ENCODE data around the gene GPBP1.

DNA sequence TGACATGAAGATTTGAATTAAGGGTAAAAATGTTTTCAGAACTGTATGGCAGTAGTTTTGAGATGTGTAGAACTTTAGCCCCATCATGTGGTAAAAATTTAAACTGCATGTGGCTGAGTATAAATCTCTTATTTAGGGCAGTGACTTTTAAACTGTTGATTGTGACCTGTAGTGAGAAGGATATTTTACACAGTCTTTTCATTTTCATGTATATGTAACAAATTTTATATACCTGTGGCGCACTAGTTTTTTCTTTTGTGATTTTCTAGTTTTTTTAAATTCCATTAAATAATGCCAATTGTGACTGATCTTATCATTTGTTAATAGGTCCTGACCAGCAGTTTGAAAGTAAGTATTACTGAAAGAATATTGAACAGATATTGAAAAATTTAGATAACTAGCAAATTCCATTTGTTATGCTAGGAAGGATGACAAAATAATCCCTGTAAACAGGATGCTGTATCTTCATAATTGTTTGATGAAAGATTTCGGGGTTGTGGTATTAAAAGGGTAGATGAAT lies 47.2 kb downstream of the GPBP1 start:
- no peak for TF ChIP-seq SP1 (CRISPR knock-in tag; IDR thresholded peaks at IDR 0.05)
- no peak for TF ChIP-seq MBD1 (CRISPR knock-in tag; IDR thresholded peaks at IDR 0.05)
